GM21717 (cell line): ENCODE data around the gene SUPT6H.
A peak's percentile ranks its signal among the peaks of the same experiment; 100 is the strongest.

Experiments
- ATAC-seq: cut with Tn5 transposase; IDR thresholded peaks from one replicate; pipeline ENCODE4 v1.9.1; 2021; ENCODE audit warnings: mild to moderate bottlenecking, moderate library complexity; ENCODE audit not compliant: unreplicated experiment

The SUPT6H gene

DNA sequence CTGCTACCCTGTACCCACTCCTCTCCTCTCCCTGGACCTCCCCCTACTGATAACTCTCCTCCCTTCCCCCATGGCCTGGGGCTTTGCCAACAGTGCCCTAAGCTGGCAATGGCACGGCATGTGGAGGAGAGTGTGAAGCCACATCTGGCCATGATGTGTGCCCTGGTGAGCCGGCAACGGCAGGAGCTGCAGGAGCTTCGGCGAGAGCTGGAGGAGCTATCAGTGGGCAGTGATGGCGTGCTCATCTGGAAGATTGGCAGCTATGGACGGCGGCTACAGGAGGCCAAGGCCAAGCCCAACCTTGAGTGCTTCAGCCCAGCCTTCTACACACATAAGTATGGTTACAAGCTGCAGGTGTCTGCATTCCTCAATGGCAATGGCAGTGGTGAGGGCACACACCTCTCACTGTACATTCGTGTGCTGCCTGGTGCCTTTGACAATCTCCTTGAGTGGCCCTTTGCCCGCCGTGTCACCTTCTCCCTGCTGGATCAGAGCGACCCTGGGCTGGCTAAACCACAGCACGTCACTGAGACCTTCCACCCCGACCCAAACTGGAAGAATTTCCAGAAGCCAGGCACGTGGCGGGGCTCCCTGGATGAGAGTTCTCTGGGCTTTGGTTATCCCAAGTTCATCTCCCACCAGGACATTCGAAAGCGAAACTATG lies 87.0 kb downstream of the SUPT6H start:
- no peak for ATAC-seq

DNA sequence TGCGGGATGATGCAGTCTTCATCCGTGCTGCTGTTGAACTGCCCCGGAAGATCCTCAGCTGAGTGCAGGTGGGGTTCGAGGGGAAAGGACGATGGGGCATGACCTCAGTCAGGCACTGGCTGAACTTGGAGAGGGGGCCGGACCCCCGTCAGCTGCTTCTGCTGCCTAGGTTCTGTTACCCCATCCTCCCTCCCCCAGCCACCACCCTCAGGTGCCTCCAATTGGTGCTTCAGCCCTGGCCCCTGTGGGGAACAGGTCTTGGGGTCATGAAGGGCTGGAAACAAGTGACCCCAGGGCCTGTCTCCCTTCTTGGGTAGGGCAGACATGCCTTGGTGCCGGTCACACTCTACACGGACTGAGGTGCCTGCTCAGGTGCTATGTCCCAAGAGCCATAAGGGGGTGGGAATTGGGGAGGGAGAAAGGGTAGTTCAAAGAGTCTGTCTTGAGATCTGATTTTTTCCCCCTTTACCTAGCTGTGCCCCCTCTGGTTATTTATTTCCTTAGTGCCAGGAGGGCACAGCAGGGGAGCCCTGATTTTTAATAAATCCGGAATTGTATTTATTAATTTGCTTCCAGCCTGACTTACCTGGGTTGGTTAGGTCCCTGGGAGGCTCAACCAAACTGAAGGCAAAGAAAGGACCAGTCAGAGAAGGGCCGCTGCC lies 87.6 kb downstream of the SUPT6H start:
- ATAC-seq, result no peak

DNA sequence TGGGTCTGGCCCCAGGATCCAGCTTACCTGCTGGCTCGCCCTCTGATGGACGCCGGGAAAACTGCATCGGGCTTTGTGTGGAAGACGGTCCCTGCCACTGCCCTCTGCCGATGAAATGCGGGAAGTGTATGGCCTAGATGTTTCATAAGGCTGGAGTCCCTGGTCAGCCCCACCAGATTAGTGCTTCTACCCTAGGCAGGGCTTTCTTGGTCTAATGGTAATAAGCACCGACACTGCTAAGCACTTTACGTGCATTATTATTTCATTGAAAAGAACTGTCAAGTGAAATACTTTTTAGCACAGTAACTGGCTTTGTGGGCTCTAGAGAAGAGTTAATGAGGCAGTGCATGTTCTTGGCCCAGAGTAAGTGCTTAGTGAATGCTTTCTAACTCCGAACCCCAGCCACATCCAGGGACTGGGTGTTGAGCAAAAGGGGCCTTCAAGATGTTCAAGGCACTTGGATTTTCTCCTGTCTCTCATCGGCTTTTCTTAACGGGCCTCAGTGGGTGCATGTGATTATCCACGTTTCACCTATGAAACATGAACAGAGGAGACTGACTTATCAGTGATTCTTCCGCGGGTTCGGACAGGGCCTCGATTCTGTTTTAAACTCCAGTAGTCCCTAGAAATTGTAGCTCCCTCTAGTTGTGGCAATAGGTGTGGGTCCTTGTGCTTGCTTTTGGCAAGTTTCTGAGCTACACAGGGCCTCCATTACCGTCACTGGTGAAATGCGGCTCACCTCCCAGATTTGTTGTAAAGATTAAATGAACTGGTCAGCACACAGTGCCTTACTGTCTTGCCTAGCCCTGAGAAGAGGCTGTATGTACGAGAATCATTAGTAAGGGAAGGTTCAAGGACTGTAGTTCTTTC lies 88.4 kb downstream of the SUPT6H start:
- ATAC-seq, result peak; percentile 52

DNA sequence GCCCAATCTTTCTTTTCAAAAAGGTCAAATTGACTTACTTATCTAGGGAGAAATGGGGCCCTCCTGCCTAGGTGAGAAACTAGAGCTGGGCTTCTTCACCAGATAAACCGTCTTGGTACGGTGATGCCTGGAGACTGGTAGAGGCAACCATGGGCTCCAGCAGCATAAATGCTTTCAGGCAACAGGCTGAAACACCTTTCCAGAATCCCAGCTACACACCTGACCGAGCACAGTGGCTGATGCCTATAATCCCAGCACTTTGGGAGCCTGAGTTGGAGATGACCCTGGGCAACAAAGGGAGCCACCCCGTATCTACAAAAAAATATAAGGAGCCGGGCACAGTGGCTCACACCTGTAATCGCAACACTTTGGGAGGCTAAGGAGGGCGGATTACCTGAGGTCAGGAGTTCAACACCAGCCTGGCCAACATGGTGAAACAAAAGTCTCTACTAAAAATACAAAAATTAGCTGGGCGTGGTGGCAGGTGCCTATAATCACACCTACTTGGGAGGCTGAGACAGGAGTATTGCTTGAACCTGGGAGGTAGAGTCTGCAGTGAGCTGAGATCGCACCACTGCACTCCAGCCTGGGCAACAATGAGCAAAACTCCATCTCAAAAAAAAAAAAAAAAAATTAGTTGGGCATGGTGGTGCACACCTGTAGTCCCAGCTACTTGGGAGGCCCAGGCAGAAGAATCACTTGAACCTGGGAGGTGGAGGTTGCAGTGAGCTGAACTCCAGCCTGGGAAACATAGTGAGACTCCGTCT lies 89.8 kb downstream of the SUPT6H start:
- ATAC-seq, result no peak
